ENCODE results near the gene IZUMO1.
"Not testable (repeated sequence)": the region's sequence is repeated elsewhere in the genome, so short reads cannot be mapped to it uniquely, and the experiment has no call there.

IZUMO1 gene

DNA sequence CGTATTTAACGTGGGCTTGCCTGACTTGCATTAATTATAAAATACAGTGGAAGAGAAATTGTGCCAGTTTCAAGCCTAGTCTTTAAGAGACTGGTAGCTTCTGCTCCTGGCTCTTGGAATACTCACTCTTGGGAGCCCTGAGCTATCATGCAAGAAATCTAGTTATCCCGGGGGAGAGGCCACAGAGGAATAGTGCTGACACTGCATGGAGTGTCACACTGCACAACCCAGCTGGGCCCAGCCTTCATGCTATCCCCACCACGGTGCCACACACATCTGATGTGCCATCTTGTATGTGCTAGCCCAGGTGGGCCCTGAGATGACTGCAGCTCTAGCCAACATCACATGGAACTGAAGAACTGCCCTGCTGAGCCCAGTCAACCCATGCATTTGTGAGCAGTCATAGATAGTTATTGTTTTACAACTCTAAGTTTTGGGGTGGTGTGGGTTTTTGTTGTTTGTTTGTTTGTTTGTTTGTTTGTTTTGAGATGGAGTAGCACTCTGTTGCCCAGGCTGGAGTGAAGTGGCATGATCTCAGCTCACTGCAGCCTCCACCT, 35.5 kb downstream of the IZUMO1 start:
- no peak for DNase-seq

DNA sequence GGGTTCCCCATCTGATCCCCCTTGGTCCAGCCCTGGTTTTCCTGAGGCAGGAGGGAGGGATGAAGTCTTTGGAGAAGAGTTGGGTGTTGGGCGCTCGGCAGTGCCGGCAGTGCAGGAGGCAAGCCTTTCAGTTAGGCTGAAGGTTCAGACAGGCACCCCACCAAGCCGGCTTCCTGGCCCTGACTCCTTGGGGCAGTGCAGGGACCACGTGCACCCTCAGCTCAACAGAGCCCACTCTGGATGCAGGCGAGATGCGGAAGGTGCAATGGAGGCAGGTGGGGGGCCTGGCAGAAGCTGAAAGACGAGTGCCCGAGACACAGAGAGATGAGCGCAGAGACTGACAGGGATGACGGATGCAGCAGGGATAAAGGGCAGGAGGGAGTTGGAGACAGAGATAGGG, 38.2 kb downstream of the IZUMO1 start:
- DNase-seq: no peak

DNA sequence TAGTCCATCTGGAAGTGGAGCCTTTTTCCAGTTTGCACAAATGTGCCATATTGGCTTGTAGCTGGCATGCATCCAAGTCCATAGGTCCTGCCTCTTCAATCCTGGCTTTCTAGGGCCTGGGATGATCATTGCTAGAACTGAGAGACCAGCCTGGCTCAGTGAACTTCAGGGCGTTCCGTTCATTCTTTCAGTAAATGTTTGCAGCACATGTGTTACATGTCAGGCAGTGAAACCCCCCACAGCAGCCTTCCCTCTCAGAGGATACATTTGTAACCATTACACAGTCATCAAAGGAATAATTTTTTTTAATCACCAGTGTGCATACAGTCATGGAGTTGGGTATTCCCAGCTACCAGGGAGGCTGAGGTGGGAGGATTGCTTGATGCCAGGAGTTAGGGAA, 41.3 kb downstream of the IZUMO1 start:
- no peak for DNase-seq

DNA sequence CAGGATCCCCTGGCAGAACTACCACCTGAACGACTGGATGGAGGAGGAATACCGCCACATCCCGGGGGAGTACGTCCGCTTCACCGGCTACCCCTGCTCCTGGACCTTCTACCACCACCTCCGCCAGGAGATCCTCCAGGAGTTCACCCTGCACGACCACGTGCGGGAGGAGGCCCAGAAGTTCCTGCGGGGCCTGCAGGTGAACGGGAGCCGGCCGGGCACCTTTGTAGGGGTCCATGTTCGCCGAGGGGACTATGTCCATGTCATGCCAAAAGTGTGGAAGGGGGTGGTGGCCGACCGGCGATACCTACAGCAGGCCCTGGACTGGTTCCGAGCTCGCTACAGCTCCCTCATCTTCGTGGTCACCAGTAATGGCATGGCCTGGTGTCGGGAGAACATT, 43.4 kb downstream of the IZUMO1 start:
- no peak for DNase-seq

DNA sequence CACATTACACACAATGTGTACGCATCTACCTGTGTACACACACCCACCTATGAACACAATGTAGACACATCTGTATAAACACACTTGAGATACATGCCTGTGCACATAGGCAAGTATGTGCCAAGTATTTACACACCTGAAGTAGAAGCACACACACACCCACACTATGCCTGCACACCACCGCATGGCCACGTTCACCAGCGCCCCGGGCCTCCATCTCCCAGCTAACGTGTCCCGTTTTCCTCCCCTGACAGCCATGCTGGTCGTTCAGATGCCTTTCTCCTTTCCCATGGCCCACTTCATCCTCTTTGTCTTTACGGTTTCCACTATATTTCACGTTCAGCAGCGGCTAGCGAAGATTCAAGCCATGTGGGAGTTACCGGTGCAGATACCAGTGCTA, 44.0 kb downstream of the IZUMO1 start:
- no peak for DNase-seq

DNA sequence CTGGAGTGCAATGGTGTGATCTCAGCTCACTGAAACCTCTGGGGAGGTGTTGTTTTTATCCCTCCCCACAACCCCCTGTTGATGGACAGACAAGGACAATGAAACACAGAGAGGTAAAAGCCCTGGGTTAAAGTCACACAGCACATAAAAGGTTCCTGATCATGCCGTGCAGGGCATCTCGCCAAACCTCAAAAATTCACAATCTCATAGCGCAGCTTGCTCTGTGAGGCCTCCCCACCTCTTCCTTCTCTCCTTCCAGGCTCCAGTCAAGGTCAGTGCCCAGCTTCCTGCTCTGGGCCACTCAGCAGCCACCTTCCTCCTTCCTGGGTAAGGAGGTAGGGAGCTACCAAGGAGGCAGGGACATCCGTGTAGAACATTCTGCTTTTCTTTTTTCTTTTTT, 48.7 kb downstream of the IZUMO1 start:
- no peak for DNase-seq

DNA sequence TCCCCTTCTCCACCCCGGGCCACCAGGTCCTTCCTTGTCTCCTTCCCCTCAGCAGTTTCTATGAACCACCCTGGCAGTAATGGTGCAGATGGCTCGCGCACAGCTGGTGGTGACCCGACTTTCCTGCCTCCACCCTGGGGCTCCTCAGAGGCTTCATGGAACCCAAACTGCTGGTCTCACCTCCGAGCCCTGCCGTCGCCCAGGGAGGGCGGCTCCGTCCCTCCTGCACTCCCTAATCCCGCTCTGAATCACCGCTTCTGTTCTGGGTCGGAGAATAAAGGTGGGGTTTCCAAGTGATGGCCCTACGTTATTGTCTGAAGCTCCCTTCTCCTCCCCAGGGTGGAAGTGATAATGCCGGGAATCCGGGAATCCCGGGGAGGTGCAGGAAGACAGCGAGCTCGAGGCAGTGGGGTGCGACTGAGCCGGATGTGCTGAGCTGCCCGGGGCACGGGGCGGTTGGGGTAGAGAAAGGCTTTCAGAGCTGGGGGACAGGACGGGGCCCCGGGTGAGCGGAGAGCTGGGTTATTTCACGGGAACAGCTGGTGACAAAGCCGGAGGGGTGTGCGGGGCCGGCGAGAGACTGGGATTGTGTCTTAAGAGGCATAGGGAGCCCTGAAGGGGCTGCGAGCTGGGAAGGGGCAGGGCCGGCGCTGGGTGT, 50.2 kb downstream of the IZUMO1 start:
- no peak for DNase-seq

DNA sequence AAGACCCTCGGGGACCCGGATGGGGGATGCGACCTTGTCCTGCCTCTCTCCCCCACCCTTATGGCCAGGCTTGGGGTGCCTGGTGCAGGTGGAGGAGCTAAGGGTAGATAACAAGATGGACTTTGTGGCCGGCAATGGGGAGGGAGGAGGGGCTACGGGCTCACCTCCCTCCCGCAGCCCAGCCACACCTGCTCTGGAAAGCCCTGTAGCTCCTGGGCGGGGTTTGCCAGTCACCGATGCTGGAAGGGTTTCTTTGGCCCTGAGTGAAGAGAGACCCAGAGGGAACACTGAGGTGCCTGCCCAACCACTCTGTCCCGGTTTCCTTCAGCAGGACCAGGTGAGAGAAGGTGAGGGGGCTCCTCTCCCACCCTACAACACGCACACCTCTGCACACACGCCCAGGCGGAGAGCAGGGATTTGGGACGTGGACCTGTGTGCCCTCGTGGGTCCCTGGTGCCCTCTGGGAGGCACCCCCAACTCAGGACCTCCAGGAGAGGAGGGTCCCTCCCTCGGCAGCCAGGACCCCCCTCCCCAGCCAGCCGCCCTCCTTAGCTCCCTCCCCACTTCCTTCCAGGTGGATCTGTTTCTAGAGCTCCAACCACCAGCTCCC, 50.9 kb downstream of the IZUMO1 start, which contains the start of gene FUT2:
Gene FUT2, plus strand, starts transcription at position 229 of the 610 bp plus-strand sequence. CDS start 6,986 bp downstream, outside the sequence.
- no peak for DNase-seq

DNA sequence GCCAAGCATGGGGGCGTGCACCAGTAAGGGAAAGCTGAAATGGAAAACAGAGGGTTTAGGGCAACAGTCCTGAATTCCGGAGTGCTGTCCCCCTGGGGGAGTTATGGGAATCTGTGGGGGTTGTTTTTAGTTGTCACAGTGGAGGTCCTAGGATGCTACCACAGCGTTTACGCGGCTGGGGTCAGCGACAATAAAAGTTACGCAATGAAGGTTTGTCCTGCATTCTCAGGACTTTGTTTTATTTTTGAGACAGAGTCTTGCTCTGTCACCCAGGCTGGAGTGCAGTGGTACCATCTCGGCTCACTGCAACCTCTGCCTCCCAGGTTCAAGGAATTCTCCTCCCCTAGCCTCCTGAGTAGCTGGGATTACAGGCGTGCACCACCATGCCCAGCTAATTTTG, 53.1 kb downstream of the IZUMO1 start:
- not testable (repeated sequence) for DNase-seq

All from CD4-positive, alpha-beta T cell treated with Interferon gamma for 1 hour (primary cell).